ENCODE measurements around the gene PAPSS2.
"Not testable (repeated sequence)": the region's sequence is repeated elsewhere in the genome, so short reads cannot be mapped to it uniquely, and the experiment has no call there.

GRCh38 chr10:87738253-87738652, 78.6 kb downstream of the PAPSS2 start:
- TF ChIP-seq CTCF (IDR thresholded peaks at IDR 0.05; ENCODE audit: extremely low read depth in 1 of 2, insufficient read depth in 1 of 2, low read depth in 1 of 2, low read length in 2 of 2); POLR2A (IDR thresholded peaks at IDR 0.05; ENCODE audit: low read depth, low read length); MAX (IDR thresholded peaks at IDR 0.05; ENCODE audit: insufficient read depth, insufficient read length); POLR2AphosphoS5 (IDR thresholded peaks at IDR 0.05; ENCODE audit: insufficient read depth, low read depth, low read length): not testable (repeated sequence)

All from endothelial cell of umbilical vein (primary cell).